Right renal cortex interstitium (tissue), 3 donors: Measurements from ENCODE around the gene RBMY1A1. TPM values are rescaled to one million over a fixed set of nuclear protein-coding genes. Genes with fewer than 3 reads are reported as not detected.
"Not testable (repeated sequence)": the region's sequence is repeated elsewhere in the genome, so short reads cannot be mapped to it uniquely, and the experiment has no call there.

Experiments used
- DNase-seq, 3 donors: peaks; one replicate each; pipeline ENCODE4 v3.0.0-alpha.2; 2013; ENCODE audit warnings: low read depth in 3 of 3, low spot score in 2 of 3
- polyA plus RNA-seq, 3 donors: library from polyadenylated mRNA; unstranded; fragments of 120-200 nt; gene quantifications; one replicate each; pipeline ENCODE4 v1.2.1, GENCODE V29; 2013; ENCODE audit not compliant: insufficient read length in 3 of 3

Gene RBMY1A1
- polyA plus RNA-seq: not detected

DNA sequence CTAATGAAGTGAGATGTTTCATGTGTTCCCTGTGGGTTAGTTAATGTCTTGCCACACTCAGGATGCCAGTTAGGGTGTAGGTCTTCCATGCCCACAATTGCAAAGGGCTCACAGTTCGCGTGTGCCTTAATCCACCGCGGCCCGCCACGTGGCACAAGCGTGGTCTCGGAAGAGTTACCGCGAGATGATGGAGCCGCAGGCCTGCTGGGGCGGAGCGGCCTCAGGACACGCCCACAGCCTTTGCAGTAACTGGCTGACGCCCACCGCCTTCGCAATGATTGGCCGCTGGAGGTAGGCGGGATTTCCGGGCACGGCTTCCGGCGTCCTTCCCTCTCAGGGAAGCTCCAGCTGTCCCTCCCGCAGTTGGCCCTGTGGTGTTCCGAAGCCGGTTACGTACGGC lies at the start of gene RBMY1A1:
RBMY1A1 (plus strand) TSS at position 301 of the 400 bp plus-strand sequence. CDS start 2,013 bp downstream, outside the sequence.
- not testable (repeated sequence) for DNase-seq

DNA sequence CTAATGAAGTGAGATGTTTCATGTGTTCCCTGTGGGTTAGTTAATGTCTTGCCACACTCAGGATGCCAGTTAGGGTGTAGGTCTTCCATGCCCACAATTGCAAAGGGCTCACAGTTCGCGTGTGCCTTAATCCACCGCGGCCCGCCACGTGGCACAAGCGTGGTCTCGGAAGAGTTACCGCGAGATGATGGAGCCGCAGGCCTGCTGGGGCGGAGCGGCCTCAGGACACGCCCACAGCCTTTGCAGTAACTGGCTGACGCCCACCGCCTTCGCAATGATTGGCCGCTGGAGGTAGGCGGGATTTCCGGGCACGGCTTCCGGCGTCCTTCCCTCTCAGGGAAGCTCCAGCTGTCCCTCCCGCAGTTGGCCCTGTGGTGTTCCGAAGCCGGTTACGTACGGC lies 23.6 kb upstream of the RBMY1A1 start, which contains the start of gene RBMY1B:
RBMY1B (plus strand) TSS at position 301 of the 400 bp plus-strand sequence. CDS start 2,013 bp downstream, outside the sequence.
- not testable (repeated sequence) for DNase-seq

DNA sequence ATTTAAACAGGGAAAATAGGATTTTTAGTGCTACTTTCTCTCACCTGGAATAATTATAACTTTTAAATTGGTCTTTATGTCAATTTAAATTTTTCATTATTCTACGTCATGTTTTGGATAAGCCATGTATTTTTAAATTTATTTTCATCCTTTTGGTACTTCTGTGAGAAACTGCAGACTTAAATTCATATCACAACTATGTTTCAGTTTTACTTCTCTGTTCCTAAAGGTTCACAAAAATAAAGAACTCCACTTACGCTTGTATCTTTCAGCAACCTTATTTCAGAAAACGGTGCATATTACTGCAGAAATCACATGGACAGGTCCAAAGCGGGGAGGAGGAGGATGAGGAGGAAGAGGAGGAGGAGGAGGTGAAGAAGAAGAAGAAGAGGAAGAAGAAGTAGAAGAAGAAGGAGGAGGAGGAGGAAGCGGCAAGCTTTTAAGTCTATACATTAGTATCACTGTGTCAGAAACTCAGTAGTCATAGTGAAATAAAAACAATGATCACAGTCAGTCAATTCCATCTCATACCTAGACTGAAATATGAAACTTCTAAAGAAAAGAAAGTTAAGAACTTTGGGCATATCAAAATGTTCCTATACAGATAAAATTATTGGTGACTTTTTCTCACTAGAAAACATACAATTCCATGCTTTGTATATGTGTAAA lies 24.8 kb downstream of the RBMY1A1 start:
- DNase-seq: not testable (repeated sequence)

DNA sequence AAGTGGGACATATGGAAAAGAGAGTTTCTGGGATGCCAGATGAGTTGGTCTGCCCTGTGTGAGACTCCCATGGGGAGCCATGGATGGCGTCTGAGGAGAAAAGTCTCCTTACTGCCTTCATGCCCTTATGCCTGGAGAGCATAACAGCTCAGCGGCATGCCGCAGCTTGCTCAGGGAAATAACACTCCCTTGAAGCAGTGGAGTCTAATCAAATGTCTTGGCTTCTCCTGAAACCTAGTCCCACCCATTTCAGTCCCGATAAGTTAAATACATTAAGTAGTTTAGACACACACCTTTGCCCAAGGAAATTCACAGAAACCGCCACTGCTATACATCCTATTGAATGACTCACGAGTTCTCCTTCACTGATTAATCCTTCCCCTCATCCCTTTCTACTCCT lies 50.8 kb downstream of the RBMY1A1 start:
- DNase-seq: no peak

DNA sequence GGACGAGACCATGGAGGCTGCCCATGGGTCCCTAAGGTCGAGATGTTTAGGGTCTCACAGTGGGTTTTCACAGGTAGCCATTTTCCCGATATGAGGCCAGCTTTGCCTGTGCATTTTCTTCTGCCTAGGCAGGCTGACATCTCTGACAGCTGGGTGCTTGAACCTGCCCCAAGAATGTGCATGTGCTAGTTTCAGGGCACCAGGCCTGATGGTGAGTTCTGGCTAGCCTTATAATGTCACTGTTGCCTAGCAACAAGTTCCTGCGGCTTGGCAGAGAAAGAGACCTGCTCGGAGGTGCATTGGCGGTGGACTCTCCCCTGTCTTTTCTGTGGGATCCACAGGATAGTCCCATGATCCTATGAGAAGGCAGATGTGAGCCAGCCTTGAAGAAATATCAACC lies 51.8 kb downstream of the RBMY1A1 start:
- not testable (repeated sequence) for DNase-seq

DNA sequence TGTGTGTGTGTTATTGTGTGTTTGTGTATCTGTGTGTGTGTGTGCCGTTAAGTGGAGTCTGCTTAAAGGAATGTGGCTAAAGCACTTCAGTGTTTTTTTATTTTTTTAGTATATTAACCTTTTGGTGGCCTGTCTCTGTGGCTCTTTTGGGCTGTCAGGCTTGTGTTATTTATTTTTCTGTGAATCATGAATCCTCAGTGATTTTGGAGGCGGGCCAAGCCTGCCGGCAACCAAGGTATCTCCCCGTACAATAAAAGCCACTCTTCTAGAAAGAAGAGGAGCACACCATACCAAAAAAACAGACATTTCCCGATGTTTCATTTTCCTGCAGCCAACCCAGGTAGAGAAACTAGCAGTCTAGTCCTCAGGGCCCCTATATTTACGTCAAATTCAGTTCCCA lies 57.4 kb downstream of the RBMY1A1 start:
- no peak for DNase-seq

DNA sequence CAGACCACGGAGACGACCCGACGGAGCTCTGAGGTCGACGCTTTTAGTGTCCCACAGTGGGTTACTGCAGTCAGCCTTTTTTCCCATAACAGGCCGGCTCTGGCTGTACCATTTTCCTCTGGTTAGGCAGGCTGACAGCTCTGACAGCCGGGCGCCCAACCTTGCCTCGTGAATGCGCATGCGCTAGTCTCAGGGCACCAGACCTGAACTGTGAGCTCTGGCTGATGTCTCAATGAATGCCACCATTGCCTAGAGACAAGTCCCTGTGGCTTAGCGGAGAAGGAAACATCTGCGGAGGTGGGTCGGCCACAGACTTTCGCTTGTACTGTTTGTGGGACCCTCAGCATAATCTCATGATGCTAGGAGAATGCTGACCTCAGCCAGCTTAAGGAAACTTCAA lies 61.6 kb downstream of the RBMY1A1 start:
- DNase-seq: not testable (repeated sequence)

Other genes starting within 250 kb of the RBMY1A1 start
- not detected for gene RBMY1B, start 23.5 kb upstream of the RBMY1A1 start, polyA plus RNA-seq